Measurements from ENCODE around the gene PLCD1.

The PLCD1 gene

GRCh38 chr3:38011111-38011510 is 18.3 kb downstream of the PLCD1 start:
- DNase-seq (ENCODE audit: insufficient read length, low spot score) (no peak), FAIRE-seq (no peak)
- TF ChIP-seq CTCF (IDR thresholded peaks at IDR 0.05; ENCODE audit: insufficient read depth, missing control alignments): no peak

DNA sequence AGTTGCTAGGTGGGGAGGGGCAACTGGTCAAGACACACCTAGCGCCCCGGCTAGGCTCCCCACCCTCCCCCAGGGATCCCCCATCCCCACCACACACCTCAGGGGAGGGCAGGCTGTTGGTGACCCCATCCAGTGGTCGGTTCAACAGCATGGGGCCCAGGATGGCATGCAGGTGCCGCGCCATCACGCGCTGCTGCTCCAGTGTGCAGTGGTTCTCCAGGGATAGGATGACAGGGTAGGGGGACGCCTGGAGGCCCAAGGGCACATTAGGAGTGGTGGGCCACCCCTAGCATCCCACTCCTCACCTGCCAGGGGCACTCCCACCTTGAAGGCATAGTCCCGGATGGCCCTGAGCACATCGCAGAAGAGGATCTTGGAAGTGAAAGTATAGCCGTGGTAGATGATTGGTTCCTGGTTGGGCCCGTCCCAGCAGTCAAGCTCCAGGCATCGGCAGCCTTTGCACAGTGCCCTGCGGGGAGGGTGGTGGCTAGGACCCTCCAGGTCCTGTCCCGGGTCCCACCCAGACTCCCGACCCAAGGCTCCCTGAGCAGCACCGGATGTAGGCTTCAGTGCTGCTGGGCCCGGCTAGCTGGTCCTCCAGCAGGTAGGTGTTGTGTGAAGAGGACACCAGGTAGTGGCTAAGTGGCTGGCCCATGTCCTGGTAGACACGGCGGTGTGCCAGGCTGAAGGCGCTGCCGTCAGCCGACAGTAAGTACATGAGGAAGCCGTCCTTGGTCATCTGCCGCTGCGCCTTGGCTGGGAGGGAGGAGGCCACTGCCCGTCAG is 19.4 kb downstream of the PLCD1 start:
- DNase-seq (ENCODE audit: insufficient read length, low spot score) (no peak), FAIRE-seq (no peak)
- TF ChIP-seq CTCF (IDR thresholded peaks at IDR 0.05; ENCODE audit: insufficient read depth, missing control alignments): no peak

DNA sequence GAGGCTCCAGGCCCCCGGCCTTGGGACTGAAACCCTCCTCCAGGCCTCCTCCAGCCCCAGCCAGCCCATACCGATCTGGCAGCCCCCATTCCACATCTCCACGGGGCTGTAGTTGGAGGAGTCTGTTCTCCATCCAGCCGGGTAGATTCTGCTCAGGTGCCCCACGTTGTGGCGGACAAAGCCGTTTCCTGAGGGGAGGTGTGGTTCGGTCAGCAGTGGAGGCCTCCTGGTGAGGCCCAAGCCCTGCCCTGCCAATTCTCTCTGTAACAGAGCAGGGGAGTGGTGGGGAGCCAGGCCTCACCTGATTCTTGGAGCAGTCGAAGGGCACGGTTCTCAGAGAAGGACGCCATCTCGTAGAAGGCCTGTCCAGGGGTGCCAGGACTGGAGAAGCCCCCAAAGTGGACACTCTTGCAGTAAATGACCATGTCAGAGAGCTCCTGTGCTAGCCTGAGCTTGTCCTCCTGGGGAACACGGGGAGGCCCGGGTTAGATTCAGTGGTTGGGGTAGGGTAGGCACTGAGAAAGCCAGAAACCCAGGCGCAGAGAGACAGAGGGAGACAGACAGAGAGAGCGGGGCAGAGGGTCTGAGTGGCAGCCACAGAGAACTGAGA is 20.4 kb downstream of the PLCD1 start:
- no peak for TF ChIP-seq CTCF (IDR thresholded peaks at IDR 0.05; ENCODE audit: insufficient read depth, missing control alignments)
- FAIRE-seq (no peak), DNase-seq (ENCODE audit: insufficient read length, low spot score) (no peak)

DNA sequence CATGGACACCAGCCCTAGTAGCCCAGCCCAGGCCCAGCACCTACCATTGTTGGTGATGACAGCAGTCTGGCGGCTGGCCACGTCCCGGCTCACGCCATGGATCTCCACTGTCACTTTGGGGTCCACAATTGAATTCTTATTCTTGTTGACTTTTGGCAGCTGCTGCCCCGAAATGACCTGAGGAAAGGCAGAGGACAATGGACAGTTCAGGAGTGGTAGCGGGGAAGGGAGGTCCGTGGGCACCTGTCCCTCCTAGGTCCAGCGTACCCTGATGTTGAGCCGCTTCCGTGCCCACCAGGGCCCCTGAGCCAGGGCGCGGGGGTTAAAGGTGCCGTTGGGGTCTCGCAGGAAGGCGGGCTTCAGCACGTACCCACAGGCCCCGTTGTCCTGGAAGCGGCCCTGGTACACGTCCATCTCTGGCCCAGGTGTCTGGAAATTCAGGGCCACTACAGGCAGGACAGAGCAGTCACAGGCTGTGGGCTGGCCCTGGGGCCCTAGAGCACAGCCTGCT is 21.2 kb downstream of the PLCD1 start:
- FAIRE-seq (no peak), DNase-seq (ENCODE audit: insufficient read length, low spot score) (no peak)
- no peak for TF ChIP-seq CTCF (IDR thresholded peaks at IDR 0.05; ENCODE audit: insufficient read depth, missing control alignments)

GRCh38 chr3:38007754-38008090 is 21.7 kb downstream of the PLCD1 start:
- DNase-seq (ENCODE audit: insufficient read length, low spot score) (no peak), FAIRE-seq (no peak)
- TF ChIP-seq CTCF (IDR thresholded peaks at IDR 0.05; ENCODE audit: insufficient read depth, missing control alignments): no peak

DNA sequence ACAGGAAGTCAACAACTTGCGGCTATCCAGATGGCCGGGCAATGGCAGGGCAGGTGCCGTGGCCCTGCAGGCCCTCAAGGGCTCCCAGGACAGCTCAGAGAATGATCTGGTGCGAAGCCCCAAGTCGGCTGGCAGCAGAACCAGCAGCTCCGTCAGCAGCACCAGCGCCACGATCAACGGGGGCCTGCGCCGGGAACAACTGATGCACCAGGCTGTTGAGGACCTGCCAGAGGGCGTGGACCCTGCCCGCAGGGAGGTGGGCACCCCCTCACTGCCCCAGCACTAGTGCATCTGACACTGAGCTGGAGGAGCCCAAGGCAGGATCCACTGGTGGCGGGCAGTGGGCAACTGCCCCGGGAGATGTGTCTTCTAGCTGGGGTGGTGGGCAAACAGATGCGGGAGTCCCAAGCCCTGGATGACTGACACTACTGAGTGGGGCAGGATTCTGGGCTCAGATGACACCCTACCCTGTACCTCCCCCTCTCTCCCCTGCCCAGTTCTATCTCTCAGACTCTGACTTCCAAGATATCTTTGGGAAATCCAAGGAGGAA is 22.9 kb downstream of the PLCD1 start:
- no peak for FAIRE-seq
- TF ChIP-seq CTCF (IDR thresholded peaks at IDR 0.05; ENCODE audit: insufficient read depth, missing control alignments): no peak
- no peak for DNase-seq (ENCODE audit: insufficient read length, low spot score)

GRCh38 chr3:38006031-38006430 is 23.4 kb downstream of the PLCD1 start:
- no peak for TF ChIP-seq CTCF (IDR thresholded peaks at IDR 0.05; ENCODE audit: insufficient read depth, missing control alignments)
- DNase-seq (ENCODE audit: insufficient read length, low spot score) (no peak), FAIRE-seq (no peak)

Measured in D721Med (cell line).